Fibroblast of skin of left biceps (primary cell): Measurements from ENCODE around the gene ACTR5.

Source experiments
- DNase-seq, 2 experiments: peaks; one replicate each; pipeline ENCODE4 v3.0.0-alpha.2; 2013; ENCODE audit warnings: low read depth in 2 of 2

ACTR5 gene

GRCh38 chr20:38748097-38748860 is at the start of gene ACTR5:
Gene ACTR5 (plus strand): TSS chr20:38748460. CDS start chr20:38748479, 19 bp downstream.
- peak; percentile 55 to 60 for DNase-seq

DNA sequence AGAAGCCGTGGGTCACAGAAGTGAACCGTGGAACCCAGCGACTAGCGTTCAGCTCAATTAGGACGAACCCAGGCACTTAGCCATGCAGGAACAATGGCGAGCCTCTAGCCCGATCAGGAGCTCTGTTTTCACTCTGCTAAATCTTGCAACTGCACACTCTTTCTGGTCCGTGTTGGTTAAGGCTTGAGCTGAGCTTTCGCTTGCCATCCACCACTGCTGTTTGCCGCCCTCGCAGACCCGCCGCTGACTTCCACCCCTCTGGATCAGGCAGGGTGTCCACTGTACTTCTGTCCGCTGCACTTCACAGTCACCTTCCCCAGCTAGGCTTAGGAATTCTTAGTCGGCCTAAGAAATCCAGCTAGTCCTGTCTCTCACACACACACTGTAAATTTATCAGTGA is 49.7 kb upstream of the ACTR5 start:
- DNase-seq: no peak

- DNase-seq: no peak
Measured at GRCh38 chr20:38700141-38700540, 48.1 kb upstream of the ACTR5 start.

- DNase-seq: no peak
Measured at GRCh38 chr20:38700926-38701325, 47.3 kb upstream of the ACTR5 start.

- no peak for DNase-seq
Measured at GRCh38 chr20:38703526-38703925, 44.7 kb upstream of the ACTR5 start.

DNA sequence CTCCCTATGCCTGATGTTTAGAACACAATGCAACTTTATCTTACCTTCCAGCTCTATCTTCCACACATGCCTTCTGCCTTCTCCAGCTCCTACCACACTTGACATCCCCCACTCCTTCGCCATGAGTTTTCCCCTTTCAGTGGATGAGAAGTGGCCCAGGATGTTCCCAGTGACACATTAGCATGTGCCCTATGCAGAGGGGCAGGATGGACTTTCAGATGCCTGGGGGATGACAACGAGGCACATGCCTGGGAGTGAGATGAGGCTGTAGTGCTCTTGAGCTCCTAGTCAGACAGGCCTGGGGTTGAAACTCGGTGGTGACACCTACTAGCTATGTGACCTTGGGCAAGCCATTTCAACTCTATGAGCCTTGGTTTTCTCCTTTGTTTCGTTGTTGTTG is 44.1 kb upstream of the ACTR5 start:
- no peak for DNase-seq

DNA sequence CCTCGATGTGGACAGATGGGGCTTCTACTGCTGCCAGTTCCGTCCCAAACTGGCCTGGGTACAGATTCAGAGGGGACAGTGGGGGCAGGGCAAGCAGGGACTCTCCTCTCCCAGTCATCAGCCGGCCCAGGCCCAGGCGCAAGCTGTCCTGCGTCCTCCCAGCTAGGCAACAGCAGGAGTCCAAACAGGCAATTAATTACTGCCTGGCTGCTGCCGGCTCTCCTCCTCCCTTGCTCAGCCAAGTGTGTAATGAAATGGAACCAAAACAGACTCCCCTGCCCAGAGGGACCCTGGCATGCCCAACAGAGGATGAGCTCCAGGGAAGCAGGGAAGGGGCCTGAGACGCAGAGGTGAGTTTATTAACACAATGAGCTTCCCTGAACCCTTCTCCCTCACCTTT is 41.8 kb upstream of the ACTR5 start:
- DNase-seq: no peak

GRCh38 chr20:38714308-38714707 is 34.0 kb upstream of the ACTR5 start:
- no peak for DNase-seq

DNA sequence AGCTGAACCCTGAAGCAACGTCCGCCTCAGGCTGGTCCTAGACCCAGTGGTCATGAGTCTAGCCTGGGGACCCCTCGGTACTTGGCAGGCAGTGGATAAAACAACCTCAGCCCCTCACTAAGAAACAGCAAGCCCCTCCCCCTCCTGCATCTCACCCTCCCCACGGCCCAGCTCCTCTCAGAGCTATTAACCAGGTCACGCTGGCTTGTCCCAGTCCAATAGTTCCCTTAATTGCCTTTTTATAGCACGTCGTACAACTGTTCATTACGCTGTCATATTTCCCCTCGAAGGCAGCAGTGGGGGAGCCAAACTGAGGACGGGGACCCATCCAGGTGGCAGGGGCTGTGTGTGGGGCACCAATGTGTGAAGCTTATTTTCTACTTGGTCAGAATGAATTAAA is 32.6 kb upstream of the ACTR5 start:
- DNase-seq: no peak

DNA sequence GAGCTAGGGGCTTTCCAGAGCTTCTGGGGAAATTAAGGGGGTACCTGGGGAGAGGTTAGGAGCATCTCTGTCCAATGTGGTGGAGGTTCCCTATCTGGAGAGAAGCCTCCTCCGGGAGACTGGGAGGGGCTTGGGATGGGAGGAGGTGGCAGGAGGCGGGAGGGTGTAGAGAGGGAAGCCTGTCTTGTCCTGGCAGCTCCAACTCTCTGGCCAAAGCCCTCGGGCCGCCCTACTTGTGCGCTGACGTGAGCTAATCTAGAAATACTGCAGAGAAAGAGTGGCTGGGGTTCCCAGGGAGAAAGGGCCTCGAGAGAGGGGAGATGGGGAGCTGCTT is 25.6 kb upstream of the ACTR5 start:
- DNase-seq: no peak

- no peak for DNase-seq
Measured at GRCh38 chr20:38723017-38723847, 25.0 kb upstream of the ACTR5 start.

DNA sequence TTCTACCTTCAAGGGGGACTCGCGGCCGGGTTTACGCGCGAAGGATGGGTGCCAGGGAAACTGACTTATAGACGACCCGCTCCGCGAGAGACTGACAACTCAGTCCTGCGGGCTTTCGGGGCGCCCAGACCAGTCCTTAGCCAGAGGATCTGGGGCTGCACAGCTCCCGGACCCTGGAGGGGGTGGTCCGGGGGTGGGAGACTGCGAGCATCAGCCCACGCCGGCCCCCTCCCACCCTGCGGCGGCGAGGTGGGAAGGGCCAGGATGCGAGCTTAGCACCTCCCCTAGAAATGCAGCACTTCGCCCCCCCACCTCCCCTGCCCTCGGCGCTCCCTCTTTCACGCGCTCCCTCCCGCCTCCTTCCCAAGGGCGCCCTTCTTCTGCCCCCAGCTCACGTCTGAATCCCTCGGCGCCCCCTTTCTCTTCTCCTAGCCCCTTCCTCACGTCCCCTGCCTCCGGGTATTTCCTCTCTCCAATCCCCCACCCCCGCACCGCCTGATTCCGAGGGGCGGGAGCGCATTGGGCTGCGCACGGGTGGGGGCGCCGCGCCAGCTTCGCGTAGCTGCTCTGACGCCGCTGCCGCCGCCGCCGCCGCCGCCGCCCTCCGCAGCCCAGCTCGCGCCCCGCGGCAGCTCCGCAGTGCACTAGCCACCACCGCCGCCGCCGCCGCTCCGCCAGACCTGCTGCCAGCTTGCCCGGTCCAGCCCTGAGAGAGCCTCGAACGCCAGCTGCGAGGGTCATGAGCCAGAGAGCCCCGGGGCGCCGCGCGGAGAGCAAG is 24.2 kb upstream of the ACTR5 start, which contains the start of gene SLC32A1:
TSS of gene SLC32A1 (plus strand) at position 639 of the 778 bp plus-strand sequence. CDS start 239 bp downstream, outside the sequence.
- DNase-seq: no peak

DNA sequence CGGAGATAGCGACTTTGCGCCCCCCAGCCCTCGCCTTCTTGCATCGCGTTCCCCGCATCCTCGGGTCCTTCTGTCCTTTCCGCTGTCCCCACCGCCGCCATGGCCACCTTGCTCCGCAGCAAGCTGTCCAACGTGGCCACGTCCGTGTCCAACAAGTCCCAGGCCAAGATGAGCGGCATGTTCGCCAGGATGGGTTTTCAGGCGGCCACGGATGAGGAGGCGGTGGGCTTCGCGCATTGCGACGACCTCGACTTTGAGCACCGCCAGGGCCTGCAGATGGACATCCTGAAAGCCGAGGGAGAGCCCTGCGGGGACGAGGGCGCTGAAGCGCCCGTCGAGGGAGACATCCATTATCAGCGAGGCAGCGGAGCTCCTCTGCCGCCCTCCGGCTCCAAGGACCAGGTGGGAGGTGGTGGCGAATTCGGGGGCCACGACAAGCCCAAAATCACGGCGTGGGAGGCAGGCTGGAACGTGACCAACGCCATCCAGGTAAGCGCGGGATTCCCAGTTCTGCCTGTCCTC is 23.6 kb upstream of the ACTR5 start:
- DNase-seq: no peak

DNA sequence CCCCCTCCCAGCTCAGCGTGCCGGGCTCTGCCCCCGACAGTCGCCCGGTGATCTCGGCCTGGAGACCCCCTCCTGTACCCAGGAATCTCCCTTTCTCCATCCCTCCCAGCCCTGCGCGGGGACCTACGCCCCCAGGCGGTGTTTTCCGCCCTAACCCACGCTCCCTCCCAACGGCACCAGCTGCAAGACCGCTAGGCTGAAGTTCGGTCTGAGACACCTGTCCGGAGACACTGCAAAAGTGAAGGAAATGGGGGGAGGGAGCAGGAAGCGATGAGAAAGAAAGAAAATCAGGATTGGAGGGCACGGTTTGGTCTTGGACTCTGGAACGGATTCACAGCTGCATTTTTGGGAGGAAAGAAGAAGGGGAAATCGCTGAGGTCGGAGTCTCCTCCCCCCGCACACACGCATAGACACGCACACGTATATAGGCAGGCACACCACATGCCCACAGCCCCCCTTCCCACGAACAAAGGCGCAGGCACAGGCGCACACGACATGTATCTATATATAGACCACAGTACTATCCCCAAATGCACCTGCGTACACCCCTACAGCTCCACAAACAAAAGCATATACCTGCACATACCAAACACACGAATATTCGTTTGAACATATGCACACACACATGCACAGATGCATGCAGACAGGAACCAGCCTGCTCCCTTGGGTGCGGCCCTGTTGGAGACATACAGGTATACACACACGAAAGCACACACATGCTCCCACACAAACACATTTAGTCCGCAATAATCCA is 22.9 kb upstream of the ACTR5 start:
- DNase-seq: no peak

- DNase-seq: no peak
Measured at GRCh38 chr20:38725931-38726803, 22.1 kb upstream of the ACTR5 start.

- no peak for DNase-seq
Measured at GRCh38 chr20:38726804-38727606, 21.3 kb upstream of the ACTR5 start.

DNA sequence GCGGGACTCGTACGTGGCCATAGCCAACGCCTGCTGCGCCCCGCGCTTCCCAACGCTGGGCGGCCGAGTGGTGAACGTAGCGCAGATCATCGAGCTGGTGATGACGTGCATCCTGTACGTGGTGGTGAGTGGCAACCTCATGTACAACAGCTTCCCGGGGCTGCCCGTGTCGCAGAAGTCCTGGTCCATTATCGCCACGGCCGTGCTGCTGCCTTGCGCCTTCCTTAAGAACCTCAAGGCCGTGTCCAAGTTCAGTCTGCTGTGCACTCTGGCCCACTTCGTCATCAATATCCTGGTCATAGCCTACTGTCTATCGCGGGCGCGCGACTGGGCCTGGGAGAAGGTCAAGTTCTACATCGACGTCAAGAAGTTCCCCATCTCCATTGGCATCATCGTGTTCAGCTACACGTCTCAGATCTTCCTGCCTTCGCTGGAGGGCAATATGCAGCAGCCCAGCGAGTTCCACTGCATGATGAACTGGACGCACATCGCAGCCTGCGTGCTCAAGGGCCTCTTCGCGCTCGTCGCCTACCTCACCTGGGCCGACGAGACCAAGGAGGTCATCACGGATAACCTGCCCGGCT is 20.6 kb upstream of the ACTR5 start:
- no peak for DNase-seq

GRCh38 chr20:38728191-38728781 is 20.0 kb upstream of the ACTR5 start:
- no peak for DNase-seq
